Kidney (tissue), 14 donors: ENCODE measurements around the gene SLC1A2. TPM values are rescaled to one million over a fixed set of nuclear protein-coding genes. Genes with fewer than 3 reads are reported as not detected.

Experiments
- DNase-seq, 5 donors: peaks; one replicate each; pipeline ENCODE4 v3.0.0-alpha.2; 2013 to 2020
- FAIRE-seq: peaks from 2 replicates; lab custom pipeline; 2012; peaks lifted over from hg19 to GRCh38; lab: Jason Lieb, UNC
- H3K27ac ChIP-seq, 2 donors: one replicate each; pipeline ENCODE4 v1.7.0; 2013; ENCODE audit warnings: low read depth in 2 of 2, low read length in 2 of 2, inconsistent platforms in 1 of 2
- H3K27me3 ChIP-seq: one replicate; pipeline ENCODE4 v1.7.1; 2013; ENCODE audit warnings: low read length, inconsistent platforms; ENCODE audit not compliant: control insufficient read depth, insufficient read depth
- H3K36me3 ChIP-seq, 3 donors: one replicate each; pipeline versions ENCODE4 v1.7.0 to v1.7.1; 2013; ENCODE audit warnings: low read length in 3 of 3, control low read depth in 1 of 3, inconsistent platforms in 1 of 3; ENCODE audit not compliant: insufficient read depth in 3 of 3, control insufficient read depth in 2 of 3
- H3K4me1 ChIP-seq, 3 donors: one replicate each; pipeline versions ENCODE4 v1.7.0 to v1.7.1; 2013; ENCODE audit warnings: low read length in 3 of 3, inconsistent platforms in 1 of 3, low read depth in 1 of 3; ENCODE audit not compliant: control insufficient read depth in 2 of 3, insufficient read depth in 2 of 3
- H3K4me3 ChIP-seq, 3 donors: one replicate each; pipeline versions ENCODE4 v1.7.0 to v1.8.1; 2013; ENCODE audit warnings: low read length in 3 of 3, control low read depth in 1 of 3, inconsistent platforms in 1 of 3
- H3K9ac ChIP-seq, 3 donors: one replicate each; pipeline versions ENCODE4 v1.7.0 to v1.7.1; 2013; ENCODE audit warnings: low read length in 3 of 3, control low read depth in 1 of 3, inconsistent platforms in 1 of 3
- H3K9me3 ChIP-seq, 3 donors: one replicate each; pipeline versions ENCODE4 v1.7.0 to v1.7.1; 2013; ENCODE audit warnings: low read length in 3 of 3, control low read depth in 1 of 3, inconsistent platforms in 1 of 3; ENCODE audit not compliant: control insufficient read depth in 2 of 3, insufficient read depth in 1 of 3
- CTCF ChIP-seq: IDR thresholded peaks from 3 replicates; pipeline ENCODE4 v1.5.1; 2012; ENCODE audit warnings: mild to moderate bottlenecking, moderate library complexity, borderline replicate concordance; ENCODE audit not compliant: insufficient read depth; ENCODE audit errors: extremely low read depth
- intact Hi-C: fragments of 100-400 bp; cut with DNase I; formaldehyde crosslinking; loops from one replicate; pipeline ENCODE4 v1.11.1; 2022
- polyA plus RNA-seq: library from polyadenylated mRNA; stranded (reverse); fragments of 350-450 nt; fragmentation: Illumina TruSeq; extraction: RNeasy Lipid Tissue Mini Kit (QIAGEN cat#74804); gene quantifications from one replicate; pipeline ENCODE4 v1.2.3, GENCODE V29; 2014; ENCODE audit warnings: low read depth, low replicate concordance; ENCODE audit not compliant: insufficient read depth
- total RNA-seq: library from RNA; stranded (reverse); fragmentation: NEBNext Ultra II Directional; extraction: Animal tissue kit (Norgen Biotek cat#: 25700); gene quantifications from one replicate; pipeline ENCODE4 v1.2.1, GENCODE V29; 2021
- donor health status: control.
- donor health status: control.
- donor health status: control.
- donor health status: control.
- donor health status: control.
- donor health status: DM: yes; HTN: yes; CAD: no.
- donor health status: Normal renal cell carcinoma (clear cell type).

Gene SLC1A2
- total and polyA plus RNA-seq, 2 donors from 2014 or later: 0.11 to 0.28 TPM

- DNase-seq (no peak), FAIRE-seq (no peak)
- H3K36me3 ChIP-seq: no peaks in the 10 kb centered on the region
- no peak for TF ChIP-seq CTCF
- H3K27me3 ChIP-seq: no peaks in the 10 kb centered on the region
- H3K9me3 ChIP-seq: no peaks in the 10 kb centered on the region
- no peak overlapping the region for H3K27ac ChIP-seq
- H3K4me1 ChIP-seq: no peaks in the 10 kb centered on the region
- intact Hi-C loops: no loop called here
- no peak overlapping the region for H3K4me3 ChIP-seq
- no peak overlapping the region for H3K9ac ChIP-seq
Observed at GRCh38 chr11:35313066-35313759, 106.1 kb downstream of the SLC1A2 start.

- TF ChIP-seq CTCF: no peak
- Histone ChIP-seq H3K9me3 (no peaks in the 10 kb centered on the region), H3K27ac (no peak overlapping the region), H3K4me1 (no peaks in the 10 kb centered on the region), H3K36me3 (no peaks in the 10 kb centered on the region), H3K27me3 (no peaks in the 10 kb centered on the region), H3K4me3 (no peak overlapping the region), H3K9ac (no peak overlapping the region)
- FAIRE-seq (no peak), DNase-seq (no peak)
- intact Hi-C loops: no loop called here
Observed at GRCh38 chr11:35311331-35311730, 108.0 kb downstream of the SLC1A2 start.

GRCh38 chr11:35308157-35308556 lies 111.2 kb downstream of the SLC1A2 start:
- no peaks in the 10 kb centered on the region for H3K9me3 ChIP-seq

More at GRCh38 chr11:35308157-35308556, 111.2 kb downstream of the SLC1A2 start:
- intact Hi-C loops: no loop called here
- H3K27me3 ChIP-seq: no peaks in the 10 kb centered on the region
- no peak overlapping the region for H3K9ac ChIP-seq
- TF ChIP-seq CTCF: no peak
- no peak for FAIRE-seq
- peaks cover 0 to 4% (median 0%) of the 10 kb centered on the region in 3 donors for H3K4me1 ChIP-seq
- no peak overlapping the region for H3K4me3 ChIP-seq
- no peak overlapping the region for H3K27ac ChIP-seq
- no peaks in the 10 kb centered on the region for H3K36me3 ChIP-seq
- no peak for DNase-seq
